ENCODE measurements around the gene ROPN1L.

Gene ROPN1L

DNA sequence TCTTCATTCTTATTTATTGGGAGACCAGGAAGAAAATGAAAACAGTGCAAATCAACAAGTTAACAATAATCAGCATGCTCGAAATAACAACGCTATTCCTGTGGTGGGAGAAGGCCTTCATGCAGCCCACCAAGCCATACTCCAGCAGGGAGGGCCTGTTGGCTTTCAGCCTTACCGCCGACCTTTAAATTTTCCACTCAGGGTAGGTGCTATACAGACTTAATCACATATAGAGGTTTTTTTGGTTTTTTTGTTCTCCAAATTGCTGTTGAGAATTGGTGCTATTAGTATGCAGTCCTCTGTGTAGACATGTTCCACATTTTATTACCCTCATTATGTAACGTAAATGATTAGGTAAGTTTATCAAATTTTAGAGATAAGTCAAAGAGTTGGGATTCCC is 30.3 kb upstream of the ROPN1L start:
- no peak for DNase-seq (ENCODE audit: extremely low spot score)
- ChIA-PET POLR2A (no interaction called here), CTCF (interaction anchor here (2.7 kb wide), 1 partner anchor 12 kb away, joined by 9 read pairs; no protein-coding TSS in a partner anchor)
- TF ChIP-seq, protein P1, sequence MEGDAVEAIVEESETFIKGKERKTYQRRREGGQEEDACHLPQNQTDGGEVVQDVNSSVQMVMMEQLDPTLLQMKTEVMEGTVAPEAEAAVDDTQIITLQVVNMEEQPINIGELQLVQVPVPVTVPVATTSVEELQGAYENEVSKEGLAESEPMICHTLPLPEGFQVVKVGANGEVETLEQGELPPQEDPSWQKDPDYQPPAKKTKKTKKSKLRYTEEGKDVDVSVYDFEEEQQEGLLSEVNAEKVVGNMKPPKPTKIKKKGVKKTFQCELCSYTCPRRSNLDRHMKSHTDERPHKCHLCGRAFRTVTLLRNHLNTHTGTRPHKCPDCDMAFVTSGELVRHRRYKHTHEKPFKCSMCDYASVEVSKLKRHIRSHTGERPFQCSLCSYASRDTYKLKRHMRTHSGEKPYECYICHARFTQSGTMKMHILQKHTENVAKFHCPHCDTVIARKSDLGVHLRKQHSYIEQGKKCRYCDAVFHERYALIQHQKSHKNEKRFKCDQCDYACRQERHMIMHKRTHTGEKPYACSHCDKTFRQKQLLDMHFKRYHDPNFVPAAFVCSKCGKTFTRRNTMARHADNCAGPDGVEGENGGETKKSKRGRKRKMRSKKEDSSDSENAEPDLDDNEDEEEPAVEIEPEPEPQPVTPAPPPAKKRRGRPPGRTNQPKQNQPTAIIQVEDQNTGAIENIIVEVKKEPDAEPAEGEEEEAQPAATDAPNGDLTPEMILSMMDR (IDR thresholded peaks at IDR 0.05; ENCODE audit: control extremely low read depth, extremely low read depth, low read depth, missing control alignments), result no peak

GRCh38 chr5:10416868-10417267 is 24.8 kb upstream of the ROPN1L start:
- no peak for DNase-seq (ENCODE audit: extremely low spot score)
- ChIA-PET CTCF (interaction anchor here (0.9 to 1.6 kb wide), 2 partner anchors 28 to 102 kb away, joined by 3 to 4 read pairs; no protein-coding TSS in a partner anchor), POLR2A (no interaction called here)
- TF ChIP-seq, protein P1 (IDR thresholded peaks at IDR 0.05; ENCODE audit: control extremely low read depth, extremely low read depth, low read depth, missing control alignments), result no peak

DNA sequence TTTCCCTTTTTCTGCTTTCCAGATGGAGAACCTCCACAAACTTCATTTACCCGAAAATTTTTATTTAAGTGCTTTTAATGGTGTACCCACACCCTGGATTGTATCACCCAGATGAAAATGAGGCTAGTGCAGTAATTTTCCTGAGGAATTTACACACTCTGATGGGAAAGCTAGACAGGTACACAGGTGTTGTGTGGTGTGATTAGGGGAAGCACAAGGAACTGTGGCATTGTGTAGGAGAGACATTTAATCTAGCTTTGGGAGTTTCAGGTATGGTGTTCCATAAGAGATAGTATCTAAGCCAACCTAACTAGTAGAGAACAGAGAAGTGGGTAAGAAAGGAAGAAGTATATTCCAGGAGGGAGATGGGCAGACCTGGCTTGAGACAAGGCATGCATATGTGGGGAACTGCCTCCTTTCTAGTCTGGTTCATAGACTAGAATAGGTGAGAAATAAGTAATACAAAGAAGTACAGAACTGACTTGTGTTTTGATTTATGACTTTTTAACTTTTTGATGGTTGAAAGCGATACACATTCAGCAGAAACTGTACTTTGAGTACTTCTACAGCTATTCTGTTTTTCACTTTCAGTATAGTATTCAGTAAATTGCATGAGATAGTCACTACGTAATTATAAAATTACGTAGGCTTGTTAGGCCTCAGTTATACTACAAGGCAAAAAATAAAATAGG is 22.9 kb upstream of the ROPN1L start:
- DNase-seq (ENCODE audit: extremely low spot score), result no peak
- ChIA-PET POLR2A (no interaction called here), CTCF (interaction anchor here (0.8 to 1.5 kb wide), 7 partner anchors 8 to 209 kb away, joined by 3 to 4 read pairs (median 4); no protein-coding TSS in a partner anchor)
- TF ChIP-seq, protein P1 (IDR thresholded peaks at IDR 0.05; ENCODE audit: control extremely low read depth, extremely low read depth, low read depth, missing control alignments), result no peak

- CTCF ChIA-PET, result interaction anchor here (1.0 kb wide), 1 partner anchor 55 kb away, joined by 3 read pairs; no protein-coding TSS in a partner anchor
- POLR2A ChIA-PET, result no interaction called here
- TF ChIP-seq, protein P1 (IDR thresholded peaks at IDR 0.05; ENCODE audit: control extremely low read depth, extremely low read depth, low read depth, missing control alignments), result no peak
- DNase-seq (ENCODE audit: extremely low spot score), result no peak
Measured at GRCh38 chr5:10420468-10420867, 21.2 kb upstream of the ROPN1L start.

DNA sequence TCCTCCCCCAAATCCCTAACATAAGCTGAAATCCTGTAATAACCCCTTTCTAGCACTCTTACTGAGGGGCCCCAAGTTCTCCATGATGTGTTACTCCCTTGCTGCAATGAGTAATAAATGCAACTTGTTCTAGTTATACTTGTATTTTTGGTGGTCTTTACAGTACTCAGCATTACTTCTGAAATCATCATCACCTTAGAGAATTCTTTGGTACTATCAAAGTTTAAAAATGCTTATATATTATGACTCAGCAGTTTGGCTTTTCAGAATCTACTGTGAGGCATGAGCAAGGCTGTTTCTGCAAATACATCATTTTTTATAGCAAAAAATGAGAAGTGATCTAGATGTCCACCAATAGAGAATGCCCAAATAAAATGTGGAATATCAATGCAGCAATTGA is 20.7 kb upstream of the ROPN1L start:
- TF ChIP-seq, protein P1 (IDR thresholded peaks at IDR 0.05; ENCODE audit: control extremely low read depth, extremely low read depth, low read depth, missing control alignments), result no peak
- ChIA-PET CTCF (interaction anchor here (1.0 to 2.0 kb wide), 2 partner anchors 16 to 137 kb away, joined by 3 to 4 read pairs; no protein-coding TSS in a partner anchor), POLR2A (no interaction called here)
- no peak for DNase-seq (ENCODE audit: extremely low spot score)

- no peak for DNase-seq (ENCODE audit: extremely low spot score)
- ChIA-PET POLR2A (no interaction called here), CTCF (interaction anchor here (1.0 to 2.6 kb wide), 10 partner anchors 9 to 155 kb away, joined by 3 to 9 read pairs (median 4); no protein-coding TSS in a partner anchor)
- TF ChIP-seq, protein P1 (IDR thresholded peaks at IDR 0.05; ENCODE audit: control extremely low read depth, extremely low read depth, low read depth, missing control alignments), result no peak
Measured at GRCh38 chr5:10421896-10422691, 19.6 kb upstream of the ROPN1L start.
